AG10803 (cell line): ENCODE results near the gene PARD3.

Source experiments
- DNase-seq: peaks from one replicate; pipeline ENCODE4 v3.0.0; 2010; ENCODE audit warnings: low read depth
- H3K4me3 ChIP-seq: 2 replicates; pipeline ENCODE4 v1.5.1; 2011; ENCODE audit warnings: mild to moderate bottlenecking, low read length, control low read depth
- CTCF ChIP-seq: conservative IDR thresholded peaks from 2 replicates; pipeline ENCODE4 v1.5.1; 2011; ENCODE audit warnings: mild to moderate bottlenecking, low read length, control low read depth, inconsistent platforms

PARD3 gene

GRCh38 chr10:34175121-34175520, 640.0 kb downstream of the PARD3 start:
- TF ChIP-seq CTCF: no peak
- no peak overlapping the region for H3K4me3 ChIP-seq

GRCh38 chr10:34172936-34173533, 642.1 kb downstream of the PARD3 start:
- peak; percentile 80 for DNase-seq
- H3K4me3 ChIP-seq: no peak overlapping the region
- TF ChIP-seq CTCF: no peak

More at GRCh38 chr10:34175121-34175520, 640.0 kb downstream of the PARD3 start:
- DNase-seq: no peak

- H3K4me3 ChIP-seq: no peak overlapping the region
- DNase-seq: peak; percentile 95
- TF ChIP-seq CTCF: no peak
Measured at GRCh38 chr10:34171957-34172527, 643.1 kb downstream of the PARD3 start.

GRCh38 chr10:34169677-34170076, 645.4 kb downstream of the PARD3 start:
- H3K4me3 ChIP-seq: no peak overlapping the region
- TF ChIP-seq CTCF: no peak
- DNase-seq: no peak

GRCh38 chr10:34169131-34169530, 646.0 kb downstream of the PARD3 start:
- no peak for TF ChIP-seq CTCF

GRCh38 chr10:34168439-34168838, 646.7 kb downstream of the PARD3 start:
- H3K4me3 ChIP-seq: no peak overlapping the region
- peak; percentile 31 for DNase-seq

More at GRCh38 chr10:34169131-34169530, 646.0 kb downstream of the PARD3 start:
- H3K4me3 ChIP-seq: no peak overlapping the region
- no peak for DNase-seq

More at GRCh38 chr10:34168439-34168838, 646.7 kb downstream of the PARD3 start:
- TF ChIP-seq CTCF: no peak
